GM21367 (cell line): ENCODE data around the gene THSD4.

Experiments used
- ATAC-seq: cut with Tn5 transposase; IDR thresholded peaks from one replicate; pipeline ENCODE4 v1.9.1; 2021; ENCODE audit not compliant: unreplicated experiment

THSD4 gene

GRCh38 chr15:71756599-71757352 lies 641.5 kb downstream of the THSD4 start:
- no peak for ATAC-seq

GRCh38 chr15:71757741-71758530 lies 642.7 kb downstream of the THSD4 start:
- no peak for ATAC-seq

GRCh38 chr15:71758711-71759110 lies 643.4 kb downstream of the THSD4 start:
- ATAC-seq, result no peak

GRCh38 chr15:71760852-71761251 lies 645.6 kb downstream of the THSD4 start:
- no peak for ATAC-seq

- no peak for ATAC-seq
Observed at GRCh38 chr15:71761649-71762048, 646.4 kb downstream of the THSD4 start.

GRCh38 chr15:71768184-71768583 lies 652.9 kb downstream of the THSD4 start:
- ATAC-seq, result no peak

GRCh38 chr15:71773206-71773859 lies 658.1 kb downstream of the THSD4 start:
- no peak for ATAC-seq

GRCh38 chr15:71775856-71776255 lies 660.6 kb downstream of the THSD4 start:
- no peak for ATAC-seq

GRCh38 chr15:71776304-71776703 lies 661.0 kb downstream of the THSD4 start:
- no peak for ATAC-seq

GRCh38 chr15:71777216-71777943 lies 662.1 kb downstream of the THSD4 start:
- no peak for ATAC-seq

- ATAC-seq, result no peak
Observed at GRCh38 chr15:71779073-71779797, 664.0 kb downstream of the THSD4 start.

- no peak for ATAC-seq
Observed at GRCh38 chr15:71780115-71780976, 665.1 kb downstream of the THSD4 start.

GRCh38 chr15:71781179-71781964 lies 666.1 kb downstream of the THSD4 start:
- ATAC-seq, result no peak

GRCh38 chr15:71781965-71782265 lies 666.6 kb downstream of the THSD4 start:
- ATAC-seq, result no peak

- no peak for ATAC-seq
Observed at GRCh38 chr15:71782422-71783165, 667.3 kb downstream of the THSD4 start.

- no peak for ATAC-seq
Observed at GRCh38 chr15:71784719-71785118, 669.4 kb downstream of the THSD4 start.

- no peak for ATAC-seq
Observed at GRCh38 chr15:71785996-71786395, 670.7 kb downstream of the THSD4 start.

- no peak for ATAC-seq
Observed at GRCh38 chr15:71786673-71787072, 671.4 kb downstream of the THSD4 start.
